GM23338 (cell line): Measurements from ENCODE around the gene DNAJB6. TPM values are rescaled to one million over a fixed set of nuclear protein-coding genes. Genes with fewer than 3 reads are reported as not detected.

ENCODE experiments used
- ATAC-seq: fragments of 200-7000 bp; cut with Tn5 transposase; 3 replicates; pipeline ENCODE4 v1.9.1; 2020
- DNase-seq: peaks from one replicate; pipeline ENCODE4 v3.0.0-alpha.2; 2015; ENCODE audit warnings: low spot score
- H2AFZ ChIP-seq: fragments of 200-600 bp; sonication (generic); 2 replicates; pipeline ENCODE4 v1.8.0; 2016; ENCODE audit warnings: antibody characterized with exemption, mild to moderate bottlenecking, moderate library complexity
- H3F3A ChIP-seq: fragments of 200-600 bp; sonication (generic); replicated peaks from 2 replicates; pipeline ENCODE4 v1.8.0; 2017; ENCODE audit warnings: antibody characterized with exemption, mixed run types, low read depth
- H3K27ac ChIP-seq: fragments of 200-600 bp; sonication (generic); 2 replicates; pipeline ENCODE4 v1.6.1; 2016; ENCODE audit warnings: low read depth
- H3K27me3 ChIP-seq: fragments of 200-600 bp; sonication (generic); 2 replicates; pipeline ENCODE4 v1.8.0; 2016; ENCODE audit warnings: mild to moderate bottlenecking, mixed run types, moderate library complexity; ENCODE audit not compliant: insufficient read depth
- H3K36me3 ChIP-seq: fragments of 200-600 bp; sonication (generic); 2 replicates; pipeline ENCODE4 v1.8.0; 2016; ENCODE audit warnings: mild to moderate bottlenecking; ENCODE audit not compliant: insufficient read depth
- H3K4me1 ChIP-seq: fragments of 200-600 bp; sonication (generic); 2 replicates; pipeline ENCODE4 v1.8.0; 2016; ENCODE audit warnings: mild to moderate bottlenecking, moderate library complexity; ENCODE audit not compliant: insufficient read depth
- H3K4me2 ChIP-seq: fragments of 200-600 bp; sonication (generic); 2 replicates; pipeline ENCODE4 v1.7.1; 2017; ENCODE audit warnings: mixed run types
- H3K4me3 ChIP-seq: fragments of 200-600 bp; sonication (generic); 2 replicates; pipeline ENCODE4 v1.6.1; 2016; ENCODE audit warnings: mixed run types
- H3K79me2 ChIP-seq: fragments of 200-600 bp; sonication (generic); replicated peaks from 2 replicates; pipeline ENCODE4 v1.8.0; 2017; ENCODE audit warnings: mild to moderate bottlenecking; ENCODE audit not compliant: insufficient read depth
- H3K9me2 ChIP-seq: fragments of 200-600 bp; sonication (generic); 2 replicates; pipeline ENCODE4 v1.8.0; 2017; ENCODE audit not compliant: insufficient read depth
- H4K20me1 ChIP-seq: fragments of 200-600 bp; sonication (generic); replicated peaks from 2 replicates; pipeline ENCODE4 v1.8.0; 2017; ENCODE audit warnings: mild to moderate bottlenecking; ENCODE audit not compliant: insufficient read depth
- H3K27ac Mint-ChIP-seq: 2 replicates; pipeline ENCODE4 v1.8.0; 2020; ENCODE audit warnings: inconsistent platforms, mild to moderate bottlenecking, moderate library complexity, mixed read lengths
- H3K27me3 Mint-ChIP-seq: 3 replicates; pipeline ENCODE4 v1.8.0; 2022; ENCODE audit warnings: low read depth, mild to moderate bottlenecking, moderate library complexity, mixed read lengths, inconsistent platforms; ENCODE audit not compliant: insufficient read depth, poor library complexity
- H3K36me3 Mint-ChIP-seq: 3 replicates; pipeline ENCODE4 v1.8.0; 2021; ENCODE audit warnings: low read depth, mild to moderate bottlenecking, inconsistent platforms, moderate library complexity, mixed read lengths
- H3K4me1 Mint-ChIP-seq: 3 replicates; pipeline ENCODE4 v1.8.0; 2020; ENCODE audit warnings: mild to moderate bottlenecking, inconsistent platforms, mixed read lengths
- H3K4me3 Mint-ChIP-seq: 3 replicates; pipeline ENCODE4 v1.8.0; 2021; ENCODE audit warnings: moderate library complexity, mild to moderate bottlenecking, inconsistent platforms, mixed read lengths
- H3K9me3 Mint-ChIP-seq: 3 replicates; pipeline ENCODE4 v1.8.0; 2020; ENCODE audit warnings: moderate library complexity, mild to moderate bottlenecking, inconsistent platforms, mixed read lengths
- CREB1 ChIP-seq: fragments of 250-450 bp; sonication (Bioruptor Pico); IDR thresholded peaks from 2 replicates; pipeline ENCODE4 v1.5.0; 2020; ENCODE audit warnings: low read depth, mild to moderate bottlenecking, moderate library complexity
- polyA plus RNA-seq: library from polyadenylated mRNA; unstranded; fragments of >200 nt; fragmentation: Nextera tagmentation; extraction: Ambion mirVana; gene quantifications from 2 replicates; pipeline ENCODE4 v1.2.1, GENCODE V29; 2016
- total RNA-seq: library from RNA; depleted of rRNA; stranded (reverse); fragments of >200 nt; shearing (Covaris generic); gene quantifications from 2 replicates; pipeline ENCODE4 v1.2.3, GENCODE V29; 2014
- TF ChIP-seq, protein P1 (sequence below): IDR thresholded peaks from one replicate; pipeline ENCODE4 v1.6.1; 2018; ENCODE audit warnings: antibody characterized with exemption; ENCODE audit not compliant: unreplicated experiment
- TF ChIP-seq, protein P2 (sequence below): fragments of 250-450 bp; sonication (Bioruptor Pico); IDR thresholded peaks from 2 replicates; pipeline ENCODE4 v1.5.0; 2020; ENCODE audit warnings: mild to moderate bottlenecking, moderate library complexity

Gene DNAJB6
- total and polyA plus RNA-seq, 2 experiments from 2014 or later = 308 to 322 TPM

DNA sequence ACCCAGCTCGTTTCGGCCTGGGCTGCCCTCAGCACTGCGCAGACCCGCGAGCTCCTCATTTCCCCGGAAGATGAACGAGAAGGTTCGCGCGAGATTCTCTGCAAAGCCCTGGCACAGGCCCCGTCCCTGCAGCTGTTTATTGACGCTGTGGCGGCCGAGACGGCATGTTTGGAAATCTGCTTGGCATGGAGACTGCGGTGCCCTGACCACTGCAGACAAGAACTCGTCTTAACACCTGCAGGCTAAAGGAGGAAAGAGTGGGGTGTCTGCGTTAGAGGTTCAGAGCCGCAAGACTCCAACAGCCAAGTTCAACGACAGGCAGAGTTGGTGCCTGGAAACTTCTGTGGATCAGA is 125.6 kb downstream of the DNAJB6 start:
- TF ChIP-seq, protein P1, sequence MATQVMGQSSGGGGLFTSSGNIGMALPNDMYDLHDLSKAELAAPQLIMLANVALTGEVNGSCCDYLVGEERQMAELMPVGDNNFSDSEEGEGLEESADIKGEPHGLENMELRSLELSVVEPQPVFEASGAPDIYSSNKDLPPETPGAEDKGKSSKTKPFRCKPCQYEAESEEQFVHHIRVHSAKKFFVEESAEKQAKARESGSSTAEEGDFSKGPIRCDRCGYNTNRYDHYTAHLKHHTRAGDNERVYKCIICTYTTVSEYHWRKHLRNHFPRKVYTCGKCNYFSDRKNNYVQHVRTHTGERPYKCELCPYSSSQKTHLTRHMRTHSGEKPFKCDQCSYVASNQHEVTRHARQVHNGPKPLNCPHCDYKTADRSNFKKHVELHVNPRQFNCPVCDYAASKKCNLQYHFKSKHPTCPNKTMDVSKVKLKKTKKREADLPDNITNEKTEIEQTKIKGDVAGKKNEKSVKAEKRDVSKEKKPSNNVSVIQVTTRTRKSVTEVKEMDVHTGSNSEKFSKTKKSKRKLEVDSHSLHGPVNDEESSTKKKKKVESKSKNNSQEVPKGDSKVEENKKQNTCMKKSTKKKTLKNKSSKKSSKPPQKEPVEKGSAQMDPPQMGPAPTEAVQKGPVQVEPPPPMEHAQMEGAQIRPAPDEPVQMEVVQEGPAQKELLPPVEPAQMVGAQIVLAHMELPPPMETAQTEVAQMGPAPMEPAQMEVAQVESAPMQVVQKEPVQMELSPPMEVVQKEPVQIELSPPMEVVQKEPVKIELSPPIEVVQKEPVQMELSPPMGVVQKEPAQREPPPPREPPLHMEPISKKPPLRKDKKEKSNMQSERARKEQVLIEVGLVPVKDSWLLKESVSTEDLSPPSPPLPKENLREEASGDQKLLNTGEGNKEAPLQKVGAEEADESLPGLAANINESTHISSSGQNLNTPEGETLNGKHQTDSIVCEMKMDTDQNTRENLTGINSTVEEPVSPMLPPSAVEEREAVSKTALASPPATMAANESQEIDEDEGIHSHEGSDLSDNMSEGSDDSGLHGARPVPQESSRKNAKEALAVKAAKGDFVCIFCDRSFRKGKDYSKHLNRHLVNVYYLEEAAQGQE = no peak
- TF ChIP-seq, protein P2, sequence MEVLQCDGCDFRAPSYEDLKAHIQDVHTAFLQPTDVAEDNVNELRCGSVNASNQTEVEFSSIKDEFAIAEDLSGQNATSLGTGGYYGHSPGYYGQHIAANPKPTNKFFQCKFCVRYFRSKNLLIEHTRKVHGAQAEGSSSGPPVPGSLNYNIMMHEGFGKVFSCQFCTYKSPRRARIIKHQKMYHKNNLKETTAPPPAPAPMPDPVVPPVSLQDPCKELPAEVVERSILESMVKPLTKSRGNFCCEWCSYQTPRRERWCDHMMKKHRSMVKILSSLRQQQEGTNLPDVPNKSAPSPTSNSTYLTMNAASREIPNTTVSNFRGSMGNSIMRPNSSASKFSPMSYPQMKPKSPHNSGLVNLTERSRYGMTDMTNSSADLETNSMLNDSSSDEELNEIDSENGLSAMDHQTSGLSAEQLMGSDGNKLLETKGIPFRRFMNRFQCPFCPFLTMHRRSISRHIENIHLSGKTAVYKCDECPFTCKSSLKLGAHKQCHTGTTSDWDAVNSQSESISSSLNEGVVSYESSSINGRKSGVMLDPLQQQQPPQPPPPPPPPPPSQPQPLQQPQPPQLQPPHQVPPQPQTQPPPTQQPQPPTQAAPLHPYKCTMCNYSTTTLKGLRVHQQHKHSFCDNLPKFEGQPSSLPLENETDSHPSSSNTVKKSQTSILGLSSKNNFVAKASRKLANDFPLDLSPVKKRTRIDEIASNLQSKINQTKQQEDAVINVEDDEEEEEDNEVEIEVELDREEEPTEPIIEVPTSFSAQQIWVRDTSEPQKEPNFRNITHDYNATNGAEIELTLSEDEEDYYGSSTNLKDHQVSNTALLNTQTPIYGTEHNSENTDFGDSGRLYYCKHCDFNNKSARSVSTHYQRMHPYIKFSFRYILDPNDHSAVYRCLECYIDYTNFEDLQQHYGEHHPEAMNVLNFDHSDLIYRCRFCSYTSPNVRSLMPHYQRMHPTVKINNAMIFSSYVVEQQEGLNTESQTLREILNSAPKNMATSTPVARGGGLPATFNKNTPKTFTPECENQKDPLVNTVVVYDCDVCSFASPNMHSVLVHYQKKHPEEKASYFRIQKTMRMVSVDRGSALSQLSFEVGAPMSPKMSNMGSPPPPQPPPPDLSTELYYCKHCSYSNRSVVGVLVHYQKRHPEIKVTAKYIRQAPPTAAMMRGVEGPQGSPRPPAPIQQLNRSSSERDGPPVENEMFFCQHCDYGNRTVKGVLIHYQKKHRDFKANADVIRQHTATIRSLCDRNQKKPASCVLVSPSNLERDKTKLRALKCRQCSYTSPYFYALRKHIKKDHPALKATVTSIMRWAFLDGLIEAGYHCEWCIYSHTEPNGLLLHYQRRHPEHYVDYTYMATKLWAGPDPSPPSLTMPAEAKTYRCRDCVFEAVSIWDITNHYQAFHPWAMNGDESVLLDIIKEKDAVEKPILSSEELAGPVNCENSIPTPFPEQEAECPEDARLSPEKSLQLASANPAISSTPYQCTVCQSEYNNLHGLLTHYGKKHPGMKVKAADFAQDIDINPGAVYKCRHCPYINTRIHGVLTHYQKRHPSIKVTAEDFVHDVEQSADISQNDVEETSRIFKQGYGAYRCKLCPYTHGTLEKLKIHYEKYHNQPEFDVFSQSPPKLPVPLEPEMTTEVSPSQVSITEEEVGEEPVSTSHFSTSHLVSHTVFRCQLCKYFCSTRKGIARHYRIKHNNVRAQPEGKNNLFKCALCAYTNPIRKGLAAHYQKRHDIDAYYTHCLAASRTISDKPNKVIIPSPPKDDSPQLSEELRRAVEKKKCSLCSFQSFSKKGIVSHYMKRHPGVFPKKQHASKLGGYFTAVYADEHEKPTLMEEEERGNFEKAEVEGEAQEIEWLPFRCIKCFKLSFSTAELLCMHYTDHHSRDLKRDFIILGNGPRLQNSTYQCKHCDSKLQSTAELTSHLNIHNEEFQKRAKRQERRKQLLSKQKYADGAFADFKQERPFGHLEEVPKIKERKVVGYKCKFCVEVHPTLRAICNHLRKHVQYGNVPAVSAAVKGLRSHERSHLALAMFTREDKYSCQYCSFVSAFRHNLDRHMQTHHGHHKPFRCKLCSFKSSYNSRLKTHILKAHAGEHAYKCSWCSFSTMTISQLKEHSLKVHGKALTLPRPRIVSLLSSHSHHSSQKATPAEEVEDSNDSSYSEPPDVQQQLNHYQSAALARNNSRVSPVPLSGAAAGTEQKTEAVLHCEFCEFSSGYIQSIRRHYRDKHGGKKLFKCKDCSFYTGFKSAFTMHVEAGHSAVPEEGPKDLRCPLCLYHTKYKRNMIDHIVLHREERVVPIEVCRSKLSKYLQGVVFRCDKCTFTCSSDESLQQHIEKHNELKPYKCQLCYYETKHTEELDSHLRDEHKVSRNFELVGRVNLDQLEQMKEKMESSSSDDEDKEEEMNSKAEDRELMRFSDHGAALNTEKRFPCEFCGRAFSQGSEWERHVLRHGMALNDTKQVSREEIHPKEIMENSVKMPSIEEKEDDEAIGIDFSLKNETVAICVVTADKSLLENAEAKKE = no peak
- no peak for TF ChIP-seq CREB1
- no peak overlapping the region for H3K4me3 Mint-ChIP-seq
- ATAC-seq (no peak), DNase-seq (no peak)
- Histone ChIP-seq H3K27me3 (no peaks in the 10 kb centered on the region), H3K79me2 (no peaks in the 10 kb centered on the region), H3K4me3 (no peak overlapping the region), H3K4me2 (no peak overlapping the region), H3K9me2 (no peaks in the 10 kb centered on the region), H2AFZ (no peak overlapping the region), H3F3A (no peaks in the 10 kb centered on the region), H3K36me3 (no peaks in the 10 kb centered on the region), H3K27ac (no peak overlapping the region), H4K20me1 (no peaks in the 10 kb centered on the region), H3K4me1 (no peaks in the 10 kb centered on the region)
- H3K36me3 Mint-ChIP-seq = peaks cover 42% of the 10 kb centered on the region
- peaks cover 94% of the 10 kb centered on the region for H3K9me3 Mint-ChIP-seq
- no peak overlapping the region for H3K27ac Mint-ChIP-seq
- H3K27me3 Mint-ChIP-seq = peaks cover 14% of the 10 kb centered on the region
- H3K4me1 Mint-ChIP-seq = no peaks in the 10 kb centered on the region
